AG09309 (cell line): Measurements from ENCODE around the gene C16orf86.

Experiments used
- DNase-seq: peaks from one replicate; pipeline ENCODE4 v3.0.0-alpha.2; 2010; ENCODE audit warnings: low read depth
- H3K4me3 ChIP-seq: 2 replicates; pipeline ENCODE4 v1.5.1; 2011; ENCODE audit warnings: mild to moderate bottlenecking, low read depth, low read length, moderate library complexity; ENCODE audit not compliant: control insufficient read depth
- TF ChIP-seq, protein P1 (sequence below): IDR thresholded peaks from 2 replicates; pipeline ENCODE4 v1.5.1; 2011; ENCODE audit warnings: mild to moderate bottlenecking, low read depth, low read length, inconsistent platforms; ENCODE audit not compliant: insufficient read depth, control insufficient read depth; ENCODE audit errors: missing control alignments

The C16orf86 gene

DNA sequence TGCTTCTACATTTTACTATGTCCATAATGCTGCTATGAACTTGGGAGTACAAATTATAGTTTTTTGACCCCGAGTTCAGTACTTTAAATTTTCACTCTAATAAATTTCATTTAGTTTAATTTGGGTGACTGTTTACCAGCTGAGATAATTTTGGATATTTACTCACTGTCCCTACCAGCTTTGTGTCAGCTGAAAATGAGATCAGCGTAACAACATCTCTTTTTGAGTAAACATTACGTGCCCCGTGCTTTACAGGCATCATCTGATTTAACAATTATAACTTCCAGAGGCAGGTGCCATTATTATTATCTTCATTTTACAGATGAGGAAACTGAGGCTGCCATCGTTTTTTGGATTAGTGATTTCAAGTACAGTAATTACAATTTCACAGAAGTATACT, 37.5 kb downstream of the C16orf86 start:
- no peak overlapping the region for H3K4me3 ChIP-seq
- no peak for DNase-seq
- TF ChIP-seq, protein P1, sequence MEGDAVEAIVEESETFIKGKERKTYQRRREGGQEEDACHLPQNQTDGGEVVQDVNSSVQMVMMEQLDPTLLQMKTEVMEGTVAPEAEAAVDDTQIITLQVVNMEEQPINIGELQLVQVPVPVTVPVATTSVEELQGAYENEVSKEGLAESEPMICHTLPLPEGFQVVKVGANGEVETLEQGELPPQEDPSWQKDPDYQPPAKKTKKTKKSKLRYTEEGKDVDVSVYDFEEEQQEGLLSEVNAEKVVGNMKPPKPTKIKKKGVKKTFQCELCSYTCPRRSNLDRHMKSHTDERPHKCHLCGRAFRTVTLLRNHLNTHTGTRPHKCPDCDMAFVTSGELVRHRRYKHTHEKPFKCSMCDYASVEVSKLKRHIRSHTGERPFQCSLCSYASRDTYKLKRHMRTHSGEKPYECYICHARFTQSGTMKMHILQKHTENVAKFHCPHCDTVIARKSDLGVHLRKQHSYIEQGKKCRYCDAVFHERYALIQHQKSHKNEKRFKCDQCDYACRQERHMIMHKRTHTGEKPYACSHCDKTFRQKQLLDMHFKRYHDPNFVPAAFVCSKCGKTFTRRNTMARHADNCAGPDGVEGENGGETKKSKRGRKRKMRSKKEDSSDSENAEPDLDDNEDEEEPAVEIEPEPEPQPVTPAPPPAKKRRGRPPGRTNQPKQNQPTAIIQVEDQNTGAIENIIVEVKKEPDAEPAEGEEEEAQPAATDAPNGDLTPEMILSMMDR: no peak

GRCh38 chr16:67707210-67707609, 40.6 kb downstream of the C16orf86 start:
- H3K4me3 ChIP-seq: no peak overlapping the region
- TF ChIP-seq, protein P1: no peak
- DNase-seq: no peak

GRCh38 chr16:67707790-67708189, 41.2 kb downstream of the C16orf86 start:
- TF ChIP-seq, protein P1: no peak
- no peak overlapping the region for H3K4me3 ChIP-seq
- no peak for DNase-seq

DNA sequence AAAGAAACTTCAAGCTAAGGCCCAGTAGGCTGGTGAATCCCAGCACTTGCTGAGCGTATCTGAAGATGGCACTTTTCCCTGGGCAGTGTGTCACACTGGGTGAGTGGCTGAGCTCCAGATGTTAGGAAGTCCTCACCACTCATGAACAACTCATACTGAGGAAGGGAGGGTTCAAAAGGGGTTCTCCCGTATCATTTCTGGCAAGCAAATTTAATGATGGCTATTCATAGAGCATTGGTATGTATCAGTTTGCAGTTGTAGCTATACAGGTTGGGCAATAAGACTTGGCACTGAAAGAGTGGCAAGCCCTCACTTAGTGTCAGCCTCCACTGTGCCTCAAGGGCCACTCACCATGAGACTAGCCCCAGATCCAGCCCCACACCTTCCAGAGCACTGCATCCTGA, 41.8 kb downstream of the C16orf86 start:
- H3K4me3 ChIP-seq: no peak overlapping the region
- TF ChIP-seq, protein P1: no peak
- peak; percentile 28 for DNase-seq

GRCh38 chr16:67709050-67709449, 42.4 kb downstream of the C16orf86 start:
- TF ChIP-seq, protein P1: no peak
- no peak for DNase-seq
- no peak overlapping the region for H3K4me3 ChIP-seq

DNA sequence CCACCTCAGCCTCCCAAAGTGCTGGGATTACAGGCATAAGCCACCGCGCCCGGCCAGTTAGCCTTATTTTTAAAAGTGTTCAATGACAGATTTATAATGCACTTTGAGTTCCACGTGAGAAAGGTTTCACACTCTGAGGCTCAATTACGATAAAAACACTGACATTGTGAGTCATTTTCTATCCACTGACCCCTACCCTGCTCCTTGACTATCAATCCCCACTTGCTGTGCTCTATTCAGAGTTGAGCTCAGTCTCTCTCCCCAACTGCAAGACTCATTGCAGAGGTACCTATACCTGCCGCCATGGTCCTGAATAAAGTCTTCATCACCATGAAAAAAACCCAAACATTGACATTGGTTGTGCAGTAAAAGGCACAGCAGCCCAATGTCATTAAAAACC, 44.0 kb downstream of the C16orf86 start:
- no peak overlapping the region for H3K4me3 ChIP-seq
- TF ChIP-seq, protein P1: no peak
- no peak for DNase-seq

GRCh38 chr16:67713647-67714273, 47.1 kb downstream of the C16orf86 start:
- no peak for DNase-seq
- no peak overlapping the region for H3K4me3 ChIP-seq
- TF ChIP-seq, protein P1: no peak
